Measurements from ENCODE around the gene TENM4. TPM values are rescaled to one million over a fixed set of nuclear protein-coding genes. Genes with fewer than 3 reads are reported as not detected.

The TENM4 gene
- total RNA-seq, 4 donors from 2014 or later, result 0.88 to 61.5 (median 4.0) TPM

DNA sequence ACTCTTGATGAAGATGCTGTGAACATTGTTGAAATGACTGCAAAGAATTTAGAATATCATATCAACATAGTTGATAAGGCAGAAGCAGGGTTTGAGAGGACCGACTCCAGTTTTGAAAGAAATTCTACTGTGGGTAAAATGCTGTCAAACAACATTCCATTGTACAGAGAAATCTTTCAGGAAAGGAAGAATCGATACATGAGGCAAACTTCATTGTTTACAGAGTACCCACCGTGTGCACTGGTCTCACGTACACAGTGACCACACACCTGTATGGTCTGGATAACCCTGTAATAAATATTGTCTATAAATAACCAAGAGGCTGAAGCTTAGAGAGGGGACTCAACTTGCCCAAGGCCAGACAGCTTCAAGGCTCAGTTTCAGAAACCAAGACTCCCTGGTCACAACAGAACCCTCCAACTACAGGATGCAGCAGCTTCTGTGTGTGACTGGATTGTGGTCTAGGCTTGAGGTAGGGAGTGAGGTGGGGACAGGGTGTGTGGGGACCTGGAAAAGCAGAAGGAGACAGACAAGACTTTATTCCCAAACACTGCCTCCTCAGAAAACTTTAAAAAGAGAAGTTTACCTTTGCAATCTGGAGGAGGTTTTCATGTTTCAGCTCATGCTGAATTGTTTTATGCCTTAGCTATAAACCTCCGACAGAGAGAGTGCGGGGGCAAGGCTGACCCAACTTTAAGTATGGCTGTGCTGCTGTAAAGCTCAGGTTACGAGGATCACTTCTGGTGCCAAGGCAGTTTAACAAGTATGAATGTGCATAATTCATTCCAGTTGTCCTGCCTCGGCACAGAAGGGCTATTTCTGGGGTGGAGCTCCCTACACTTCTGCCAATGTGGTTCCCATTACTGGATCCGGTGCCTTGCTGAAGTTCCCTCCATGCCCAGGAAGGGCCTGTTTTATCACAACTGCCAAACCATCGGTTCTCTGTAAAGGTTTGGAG is 493.6 kb downstream of the TENM4 start:
- DNase-seq, result peak; percentile 26 to 71
- Histone ChIP-seq H3K4me1 (peaks cover 0 to 4% of the 10 kb centered on the region in 2 donors), H3K27me3 (no peaks in the 10 kb centered on the region), H3K27ac (no peak overlapping the region), H3K36me3 (no peaks in the 10 kb centered on the region), H3K9me3 (no peaks in the 10 kb centered on the region), H3K4me3 (no peak overlapping the region)
- intact Hi-C loops (cut with DNase I; ENCODE audit: low total_unique reads), result no loop called here
- TF ChIP-seq POLR2A (IDR thresholded peaks at IDR 0.05), result no peak
- TF ChIP-seq, protein P1, sequence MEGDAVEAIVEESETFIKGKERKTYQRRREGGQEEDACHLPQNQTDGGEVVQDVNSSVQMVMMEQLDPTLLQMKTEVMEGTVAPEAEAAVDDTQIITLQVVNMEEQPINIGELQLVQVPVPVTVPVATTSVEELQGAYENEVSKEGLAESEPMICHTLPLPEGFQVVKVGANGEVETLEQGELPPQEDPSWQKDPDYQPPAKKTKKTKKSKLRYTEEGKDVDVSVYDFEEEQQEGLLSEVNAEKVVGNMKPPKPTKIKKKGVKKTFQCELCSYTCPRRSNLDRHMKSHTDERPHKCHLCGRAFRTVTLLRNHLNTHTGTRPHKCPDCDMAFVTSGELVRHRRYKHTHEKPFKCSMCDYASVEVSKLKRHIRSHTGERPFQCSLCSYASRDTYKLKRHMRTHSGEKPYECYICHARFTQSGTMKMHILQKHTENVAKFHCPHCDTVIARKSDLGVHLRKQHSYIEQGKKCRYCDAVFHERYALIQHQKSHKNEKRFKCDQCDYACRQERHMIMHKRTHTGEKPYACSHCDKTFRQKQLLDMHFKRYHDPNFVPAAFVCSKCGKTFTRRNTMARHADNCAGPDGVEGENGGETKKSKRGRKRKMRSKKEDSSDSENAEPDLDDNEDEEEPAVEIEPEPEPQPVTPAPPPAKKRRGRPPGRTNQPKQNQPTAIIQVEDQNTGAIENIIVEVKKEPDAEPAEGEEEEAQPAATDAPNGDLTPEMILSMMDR (IDR thresholded peaks at IDR 0.05), result no peak

DNA sequence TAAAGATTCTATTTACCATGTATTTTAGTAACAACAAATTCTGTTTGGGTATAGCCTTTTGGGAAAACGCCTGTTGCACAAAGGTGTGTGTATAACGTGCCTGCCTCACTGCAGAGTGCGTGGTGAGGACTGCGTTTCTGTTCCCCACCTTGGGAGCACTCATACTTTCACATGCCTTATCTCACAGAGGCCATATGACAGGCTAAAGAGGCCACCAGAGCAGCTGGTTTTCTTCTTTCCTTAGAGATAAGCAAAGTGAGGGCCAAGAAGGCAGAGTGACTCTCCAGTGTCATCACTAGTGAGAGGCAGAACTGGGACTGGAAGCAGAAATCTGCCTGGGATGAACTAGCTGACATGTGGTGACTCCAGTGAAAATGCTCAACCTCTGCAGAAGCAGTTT is 497.0 kb downstream of the TENM4 start:
- intact Hi-C loops (cut with DNase I; ENCODE audit: low total_unique reads), result no loop called here

DNA sequence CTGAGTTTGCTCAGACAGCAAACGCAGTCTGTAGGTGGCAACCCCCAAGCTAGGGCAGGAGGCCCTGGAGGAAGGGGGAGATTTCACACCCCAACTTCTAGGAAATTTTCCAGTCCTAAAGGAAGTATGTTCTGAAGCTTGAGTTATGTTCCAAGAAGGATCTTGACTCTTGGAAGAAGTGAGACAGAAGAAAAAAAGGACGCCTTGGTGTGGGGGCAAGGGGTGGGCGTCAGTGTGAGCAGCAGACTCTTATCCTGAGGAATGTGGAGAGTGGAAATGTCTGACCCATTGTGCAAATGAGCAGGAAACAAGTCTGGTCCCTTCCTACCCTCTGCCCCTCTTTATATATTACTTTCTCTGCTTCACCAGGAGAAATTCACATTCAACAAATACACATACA is 497.7 kb downstream of the TENM4 start:
- Histone ChIP-seq H3K4me3 (no peak overlapping the region), H3K9me3 (no peaks in the 10 kb centered on the region), H3K27me3 (no peaks in the 10 kb centered on the region), H3K4me1 (peaks cover 0 to 4% of the 10 kb centered on the region in 2 donors), H3K27ac (no peak overlapping the region), H3K36me3 (no peaks in the 10 kb centered on the region)
- no peak for DNase-seq
- intact Hi-C loops (cut with DNase I; ENCODE audit: low total_unique reads), result no loop called here
- TF ChIP-seq POLR2A (IDR thresholded peaks at IDR 0.05), result no peak
- TF ChIP-seq, protein P1 (IDR thresholded peaks at IDR 0.05), result no peak

More for the DNA sequence above, 497.0 kb downstream of the TENM4 start:
- Histone ChIP-seq H3K27me3 (no peaks in the 10 kb centered on the region), H3K4me3 (no peak overlapping the region), H3K27ac (no peak overlapping the region), H3K36me3 (no peaks in the 10 kb centered on the region), H3K9me3 (no peaks in the 10 kb centered on the region), H3K4me1 (peaks cover 0 to 4% of the 10 kb centered on the region in 2 donors)
- DNase-seq, result no peak
- TF ChIP-seq, protein P1 (IDR thresholded peaks at IDR 0.05), result no peak
- no peak for TF ChIP-seq POLR2A (IDR thresholded peaks at IDR 0.05)

DNA sequence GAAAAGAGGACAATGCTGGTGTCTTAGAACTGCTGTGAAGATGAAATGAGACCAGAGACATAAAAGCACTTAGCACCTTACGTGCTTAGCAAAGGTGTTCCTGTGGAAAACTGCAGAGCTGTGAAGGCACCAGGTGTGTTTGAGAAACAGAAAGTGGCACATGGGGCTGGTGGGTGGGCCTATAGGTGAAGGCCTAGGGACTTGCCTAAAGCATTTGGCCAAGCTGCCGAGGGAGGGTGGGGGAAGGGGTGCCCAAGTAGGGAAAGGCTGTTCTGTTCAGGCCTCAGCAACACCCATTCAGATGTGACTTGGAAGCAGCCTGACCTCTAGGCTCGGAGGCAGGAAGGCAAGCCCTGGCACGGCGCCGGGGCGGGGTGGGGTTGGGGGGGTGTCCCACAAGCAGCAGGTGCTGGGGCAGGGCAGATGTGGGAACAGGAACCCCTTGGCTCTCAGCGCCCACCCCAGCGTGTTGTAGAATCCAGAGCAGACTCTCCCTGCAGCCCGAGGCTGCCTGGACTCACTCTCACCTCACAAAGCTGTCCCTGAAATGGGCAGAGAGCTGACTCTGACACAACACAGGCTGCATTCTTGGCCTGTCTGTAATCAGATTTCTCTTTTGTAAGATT is 499.5 kb downstream of the TENM4 start:
- no peaks in the 10 kb centered on the region for H3K4me1 ChIP-seq
- intact Hi-C loops (cut with DNase I; ENCODE audit: low total_unique reads), result no loop called here
- no peak for DNase-seq
- no peaks in the 10 kb centered on the region for H3K27me3 ChIP-seq
- TF ChIP-seq, protein P1 (IDR thresholded peaks at IDR 0.05), result no peak
- TF ChIP-seq POLR2A (IDR thresholded peaks at IDR 0.05), result no peak
- no peak overlapping the region for H3K27ac ChIP-seq
- no peaks in the 10 kb centered on the region for H3K9me3 ChIP-seq
- H3K36me3 ChIP-seq, result no peaks in the 10 kb centered on the region
- no peak overlapping the region for H3K4me3 ChIP-seq

Data from uterus (tissue), 4 donors.